Caco-2 (cell line): ENCODE measurements around the gene PKN1. TPM values are rescaled to one million over a fixed set of nuclear protein-coding genes. Genes with fewer than 3 reads are reported as not detected.

Experiments used
- BruUV-seq: library from RNA; stranded (reverse); fragments of 400-500 nt; replicated peaks from 2 replicates; lab custom pipeline; 2021; lab: Mats Ljungman, UMichigan
- CTCF ChIA-PET: fragments of 300-600 bp; sonication (Branson Sonifier 250); formaldehyde crosslinking; loops from one replicate; lab custom pipeline; 2022; ENCODE audit warnings: antibody characterized with exemption; lab: Charles Lee
- POLR2A ChIA-PET: fragments of 300-600 bp; sonication (Branson Sonifier 250); formaldehyde crosslinking; loops from one replicate; lab custom pipeline; 2022; ENCODE audit warnings: antibody characterized with exemption; lab: Charles Lee
- DNase-seq, 2 experiments: peaks; one replicate each; pipeline versions ENCODE4 v3.0.0 to v3.0.0-alpha.2; 2020 to 2022
- H3K27me3 ChIP-seq: replicated peaks from 2 replicates; pipeline ENCODE4 v1.6.0; 2011; ENCODE audit warnings: low read length; ENCODE audit not compliant: control insufficient read depth, insufficient read depth
- H3K36me3 ChIP-seq: 2 replicates; pipeline ENCODE4 v1.5.1; 2011; ENCODE audit warnings: low read length; ENCODE audit not compliant: control insufficient read depth, insufficient read depth
- H3K4me1 ChIP-seq: fragments of 250-450 bp; sonication (Bioruptor Pico); 2 replicates; pipeline ENCODE4 v1.5.1; 2020; ENCODE audit warnings: mild to moderate bottlenecking
- H3K4me3 ChIP-seq: 2 replicates; pipeline ENCODE4 v1.5.1; 2011; ENCODE audit warnings: low read depth, mild to moderate bottlenecking, control low read depth, low read length
- H3K9me3 ChIP-seq: fragments of 250-450 bp; sonication (Bioruptor Pico); 2 replicates; pipeline ENCODE4 v1.5.1; 2020; ENCODE audit warnings: mild to moderate bottlenecking, moderate library complexity
- H3K27ac Mint-ChIP-seq: one replicate; pipeline ENCODE4 v1.8.0; 2022; ENCODE audit warnings: mixed read lengths; ENCODE audit not compliant: unreplicated experiment
- H3K27me3 Mint-ChIP-seq: one replicate; pipeline ENCODE4 v1.8.0; 2022; ENCODE audit warnings: mixed read lengths; ENCODE audit not compliant: insufficient read depth, unreplicated experiment
- H3K36me3 Mint-ChIP-seq: one replicate; pipeline ENCODE4 v1.8.0; 2022; ENCODE audit warnings: mild to moderate bottlenecking, mixed read lengths; ENCODE audit not compliant: insufficient read depth, unreplicated experiment
- H3K4me1 Mint-ChIP-seq: one replicate; pipeline ENCODE4 v1.8.0; 2022; ENCODE audit warnings: low read depth, mixed read lengths; ENCODE audit not compliant: unreplicated experiment
- H3K4me3 Mint-ChIP-seq: one replicate; pipeline ENCODE4 v1.8.0; 2022; ENCODE audit warnings: mild to moderate bottlenecking, moderate library complexity, mixed read lengths; ENCODE audit not compliant: unreplicated experiment
- H3K9me3 Mint-ChIP-seq: one replicate; pipeline ENCODE4 v1.8.0; 2022; ENCODE audit warnings: mixed read lengths; ENCODE audit not compliant: unreplicated experiment
- intact Hi-C: fragments of 100-400 bp; cut with micrococcal nuclease; formaldehyde crosslinking; loops from one replicate; pipeline ENCODE4 v1.10.0; 2022; ENCODE audit not compliant: unreplicated experiment
- total RNA-seq: library from RNA; stranded (reverse); gene quantifications from 2 replicates; pipeline ENCODE4 v1.2.3, GENCODE V29; 2022
- TF ChIP-seq, protein P1 (sequence below), 2 experiments: fragments of 200-600 bp in 1 of 2; IDR thresholded peaks; 1 replicate in 1 of 2; 2 replicates in 1 of 2; pipeline versions ENCODE4 v1.5.1 to v1.8.0; 2011 to 2022; ENCODE audit warnings: antibody characterized with exemption in 1 of 2, control low read depth in 1 of 2, inconsistent platforms in 1 of 2, low read depth in 1 of 2, low read length in 1 of 2, mild to moderate bottlenecking in 1 of 2, moderate library complexity in 1 of 2; ENCODE audit not compliant: insufficient read depth in 1 of 2, severe bottlenecking in 1 of 2, unreplicated experiment in 1 of 2

PKN1 gene
- total RNA-seq, 1 experiment from 2014 or later = 102 TPM

DNA sequence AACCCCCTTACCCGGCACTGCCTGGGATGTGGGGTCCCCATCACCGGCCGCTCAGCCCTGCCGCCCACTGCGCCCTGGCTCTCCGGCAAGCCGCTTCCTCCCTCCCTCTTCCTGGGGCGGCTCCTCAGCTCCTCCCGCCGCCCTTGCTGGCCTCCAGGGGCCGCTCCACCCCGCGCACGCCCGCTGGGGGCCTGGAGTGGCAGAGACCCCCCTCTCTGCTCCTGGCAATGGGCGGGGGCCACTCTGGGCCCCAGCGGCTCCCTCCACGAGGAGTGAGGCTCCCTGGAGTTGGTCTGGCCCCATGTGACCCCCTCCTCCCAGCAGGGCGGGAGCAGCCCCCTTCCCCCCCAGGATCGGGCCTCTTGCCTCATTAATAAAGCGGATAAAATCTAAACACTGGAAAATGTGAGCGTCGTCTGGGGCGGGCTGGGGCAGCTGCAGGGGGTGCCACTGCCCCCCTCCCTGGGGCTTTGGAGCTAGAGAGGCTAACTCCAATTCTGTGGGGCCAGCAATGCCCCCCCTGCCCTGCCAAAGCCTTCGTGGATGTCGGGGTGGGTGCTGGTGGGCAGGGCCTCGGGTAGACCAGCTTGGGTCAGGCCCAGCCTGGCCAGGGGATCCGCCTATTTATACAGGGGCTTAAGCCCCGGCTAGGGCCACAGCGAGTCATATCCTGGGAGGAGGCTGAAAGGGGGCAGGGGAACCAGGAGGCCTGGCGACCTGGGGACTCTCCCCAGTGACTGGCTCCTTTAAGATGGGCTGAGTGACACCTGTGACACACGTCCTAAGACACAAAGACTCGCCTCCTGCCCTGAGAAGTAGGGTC, 42.4 kb downstream of the PKN1 start, which contains the start of gene PTGER1:
Gene PTGER1, minus strand, starts transcription at position 104 of the 823 bp plus-strand sequence. CDS start 1,034 bp downstream, outside the sequence.
- ChIA-PET CTCF (no interaction called here), POLR2A (no interaction called here)
- Histone ChIP-seq H3K4me1 (no peaks in the 10 kb centered on the region; the same call in 1 of the 2 replicates), H3K9me3 (no peaks in the 10 kb centered on the region), H3K4me3 (no peak within 1 kb of the TSS), H3K36me3 (no peaks in the 10 kb centered on the region; the same call in 1 of the 2 replicates), H3K27me3 (no peaks in the 10 kb centered on the region)
- H3K4me3 Mint-ChIP-seq = peak within 1 kb of the TSS; percentile 28
- no peaks in the 10 kb centered on the region for H3K27me3 Mint-ChIP-seq
- no TSS peak for BruUV-seq
- no peak for DNase-seq
- TF ChIP-seq, protein P1, sequence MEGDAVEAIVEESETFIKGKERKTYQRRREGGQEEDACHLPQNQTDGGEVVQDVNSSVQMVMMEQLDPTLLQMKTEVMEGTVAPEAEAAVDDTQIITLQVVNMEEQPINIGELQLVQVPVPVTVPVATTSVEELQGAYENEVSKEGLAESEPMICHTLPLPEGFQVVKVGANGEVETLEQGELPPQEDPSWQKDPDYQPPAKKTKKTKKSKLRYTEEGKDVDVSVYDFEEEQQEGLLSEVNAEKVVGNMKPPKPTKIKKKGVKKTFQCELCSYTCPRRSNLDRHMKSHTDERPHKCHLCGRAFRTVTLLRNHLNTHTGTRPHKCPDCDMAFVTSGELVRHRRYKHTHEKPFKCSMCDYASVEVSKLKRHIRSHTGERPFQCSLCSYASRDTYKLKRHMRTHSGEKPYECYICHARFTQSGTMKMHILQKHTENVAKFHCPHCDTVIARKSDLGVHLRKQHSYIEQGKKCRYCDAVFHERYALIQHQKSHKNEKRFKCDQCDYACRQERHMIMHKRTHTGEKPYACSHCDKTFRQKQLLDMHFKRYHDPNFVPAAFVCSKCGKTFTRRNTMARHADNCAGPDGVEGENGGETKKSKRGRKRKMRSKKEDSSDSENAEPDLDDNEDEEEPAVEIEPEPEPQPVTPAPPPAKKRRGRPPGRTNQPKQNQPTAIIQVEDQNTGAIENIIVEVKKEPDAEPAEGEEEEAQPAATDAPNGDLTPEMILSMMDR (IDR thresholded peaks at IDR 0.05; ENCODE audit: insufficient read depth in 1 of 2, low read depth in 1 of 2, low read length in 1 of 2, severe bottlenecking in 1 of 2, unreplicated experiment in 1 of 2) = no peak
- intact Hi-C loops = loop anchor here (10.0 kb wide), 1 partner anchor 111 kb away; no protein-coding TSS in a partner anchor
- no peak within 1 kb of the TSS for H3K27ac Mint-ChIP-seq
- peaks cover 15% of the 10 kb centered on the region for H3K4me1 Mint-ChIP-seq
- H3K9me3 Mint-ChIP-seq = no peaks in the 10 kb centered on the region
- H3K36me3 Mint-ChIP-seq = peaks cover 60% of the 10 kb centered on the region

DNA sequence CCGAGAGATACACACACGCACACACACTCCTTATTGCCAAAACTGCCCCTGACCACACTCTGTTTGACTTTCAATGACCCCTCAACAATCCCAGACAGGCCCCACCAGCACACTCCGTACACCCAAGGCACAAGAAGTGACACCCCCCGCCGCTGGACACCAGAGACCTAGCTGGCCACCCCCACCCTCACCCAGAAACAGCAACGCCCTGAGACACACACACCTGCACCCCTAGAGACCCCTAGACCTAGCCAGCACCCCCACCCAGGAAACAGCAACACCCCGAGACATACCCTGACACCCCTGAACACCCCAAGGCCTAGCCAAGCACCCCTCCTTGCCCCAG, 43.2 kb downstream of the PKN1 start:
- CTCF ChIA-PET = no interaction called here
- peaks cover 15% of the 10 kb centered on the region for H3K4me1 Mint-ChIP-seq

More for the DNA sequence above, 43.2 kb downstream of the PKN1 start:
- no peak overlapping the region for H3K4me3 ChIP-seq
- H3K36me3 ChIP-seq = no peaks in the 10 kb centered on the region; the same call in 1 of the 2 replicates
- no peak for DNase-seq
- no peaks in the 10 kb centered on the region for H3K27me3 ChIP-seq
- intact Hi-C loops = loop anchor here (10.0 kb wide), 1 partner anchor 111 kb away; no protein-coding TSS in a partner anchor
- H3K4me1 ChIP-seq = no peaks in the 10 kb centered on the region; the same call in 1 of the 2 replicates
- no TSS peak for BruUV-seq
- Mint-ChIP-seq H3K27me3 (no peaks in the 10 kb centered on the region), H3K9me3 (no peaks in the 10 kb centered on the region), H3K36me3 (peaks cover 51% of the 10 kb centered on the region), H3K4me3 (no peak overlapping the region), H3K27ac (peak overlapping the region; percentile 6)
- H3K9me3 ChIP-seq = no peaks in the 10 kb centered on the region
- POLR2A ChIA-PET = no interaction called here
- TF ChIP-seq, protein P1 (IDR thresholded peaks at IDR 0.05; ENCODE audit: insufficient read depth in 1 of 2, low read depth in 1 of 2, low read length in 1 of 2, severe bottlenecking in 1 of 2, unreplicated experiment in 1 of 2) = no peak
